Coronary artery (tissue), 2 donors: Measurements from ENCODE around the gene PGAM1.

Experiments
- DNase-seq: peaks from one replicate; pipeline ENCODE4 v3.0.0-alpha.2; 2017; ENCODE audit warnings: low spot score
- H3K27ac ChIP-seq, 2 donors: fragments of 200-600 bp; sonication (generic); one replicate each; pipeline ENCODE4 v1.5.1; 2016 to 2019
- H3K4me3 ChIP-seq: fragments of 200-600 bp; sonication (generic); 2 replicates; pipeline ENCODE4 v1.5.1; 2016; ENCODE audit warnings: mild to moderate bottlenecking, moderate library complexity
- CTCF ChIP-seq: fragments of 200-600 bp; sonication (generic); IDR thresholded peaks from one replicate; pipeline ENCODE4 v1.5.1; 2019; ENCODE audit warnings: antibody characterized with exemption

PGAM1 gene

GRCh38 chr10:97384156-97384555 lies 41.8 kb upstream of the PGAM1 start:
- no peak for TF ChIP-seq CTCF
- Histone ChIP-seq H3K27ac (no peak overlapping the region), H3K4me3 (no peak overlapping the region)
- DNase-seq: no peak

- no peak overlapping the region for H3K27ac ChIP-seq
- TF ChIP-seq CTCF: no peak
- no peak overlapping the region for H3K4me3 ChIP-seq
- DNase-seq: no peak
Measured at GRCh38 chr10:97384641-97385040, 41.4 kb upstream of the PGAM1 start.

- H3K27ac ChIP-seq: no peak overlapping the region
- no peak for TF ChIP-seq CTCF
- DNase-seq: no peak
- H3K4me3 ChIP-seq: no peak overlapping the region
Measured at GRCh38 chr10:97385565-97385964, 40.4 kb upstream of the PGAM1 start.

- Histone ChIP-seq H3K4me3 (no peak overlapping the region), H3K27ac (no peak overlapping the region)
- no peak for DNase-seq
- no peak for TF ChIP-seq CTCF
Measured at GRCh38 chr10:97388152-97388551, 37.8 kb upstream of the PGAM1 start.

- H3K27ac ChIP-seq: no peak overlapping the region
- no peak for TF ChIP-seq CTCF
- no peak overlapping the region for H3K4me3 ChIP-seq
- no peak for DNase-seq
Measured at GRCh38 chr10:97390091-97390490, 35.9 kb upstream of the PGAM1 start.

GRCh38 chr10:97393034-97393573 lies 32.9 kb upstream of the PGAM1 start:
- Histone ChIP-seq H3K27ac (no peak overlapping the region), H3K4me3 (no peak overlapping the region)
- no peak for TF ChIP-seq CTCF
- DNase-seq: no peak

- H3K27ac ChIP-seq: no peak overlapping the region
- DNase-seq: no peak
Measured at GRCh38 chr10:97396056-97396455, 29.9 kb upstream of the PGAM1 start.

More at GRCh38 chr10:97396056-97396455, 29.9 kb upstream of the PGAM1 start:
- no peak overlapping the region for H3K4me3 ChIP-seq
- no peak for TF ChIP-seq CTCF
